K562 (cell line): ENCODE measurements around the gene TUBGCP6. TPM values are rescaled to one million over a fixed set of nuclear protein-coding genes. Genes with fewer than 3 reads are reported as not detected.

Experiments
- CAMTA2 ChIP-seq: fragments of 250-450 bp; sonication (Bioruptor Pico); conservative IDR thresholded peaks from 2 replicates; pipeline ENCODE4 v1.5.1; 2022
- polyA plus RNA-seq, 8 experiments: library from polyadenylated mRNA; depleted of rRNA in 4 of 8; stranded (reverse) in 5 of 8; unstranded in 3 of 8; fragments of >200 nt; fragmentation: Nextera tagmentation in 2 of 8; fragmentation: Illumina TruSeq in 1 of 8; extraction: Ambion mirVana in 2 of 8; extraction: Trizol in 1 of 8; gene quantifications; 2 replicates each; pipeline versions ENCODE4 v1.2.1 to v1.2.3, GENCODE V29; 2011 to 2014; ENCODE audit warnings: inconsistent platforms in 1 of 8, missing spikeins in 1 of 8
- total RNA-seq, 7 experiments: library from RNA; depleted of rRNA in 6 of 7; stranded (reverse); fragments of >200 nt in 6 of 7; fragmentation: Illumina TruSeq in 2 of 7; extraction: Trizol in 2 of 7; gene quantifications; 2 replicates each; pipeline versions ENCODE4 v1.2.1 to v1.2.3, GENCODE V29; 2011 to 2021; ENCODE audit warnings: low replicate concordance in 1 of 7
- TF ChIP-seq, protein P1 (sequence below): fragments of 450-650 bp; IDR thresholded peaks from 2 replicates; pipeline ENCODE4 v1.6.1; 2017; ENCODE audit warnings: antibody characterized with exemption
- TF ChIP-seq, protein P2 (sequence below): fragments of 200-600 bp; sonication (generic); IDR thresholded peaks from one replicate; pipeline ENCODE4 v1.6.1; 2012; ENCODE audit warnings: mild to moderate bottlenecking, low read depth, low read length, inconsistent platforms
- TF ChIP-seq, protein P3 (sequence below): sonication (generic); formaldehyde crosslinking; IDR thresholded peaks from 2 replicates; pipeline ENCODE4 v1.8.1; 2023; ENCODE audit warnings: mild to moderate bottlenecking, missing genetic modification reagents

The TUBGCP6 gene
- total and polyA plus RNA-seq, 9 of the 15 experiments (the other 6 are each of a cell fraction or from before 2014, with no cell fraction given): 0.76 to 33.0 (median 10.1) TPM

DNA sequence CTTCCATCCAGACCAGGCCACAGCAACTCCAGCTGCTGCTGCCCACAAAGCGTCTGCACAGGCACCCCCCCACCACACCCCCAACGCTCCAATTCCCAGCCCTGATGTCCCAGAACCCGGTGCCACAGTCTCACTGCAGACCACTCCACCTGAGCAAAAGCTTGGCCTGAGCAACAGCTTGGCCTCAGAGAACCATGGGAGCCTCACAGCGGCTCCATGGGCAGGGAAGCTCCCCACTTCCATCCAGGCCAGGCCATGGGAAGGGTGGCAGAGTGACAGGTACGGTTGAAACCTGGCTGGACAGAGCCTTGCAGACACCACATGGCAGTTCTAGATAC, 49.5 kb upstream of the TUBGCP6 start (continued):
- TF ChIP-seq, protein P1, sequence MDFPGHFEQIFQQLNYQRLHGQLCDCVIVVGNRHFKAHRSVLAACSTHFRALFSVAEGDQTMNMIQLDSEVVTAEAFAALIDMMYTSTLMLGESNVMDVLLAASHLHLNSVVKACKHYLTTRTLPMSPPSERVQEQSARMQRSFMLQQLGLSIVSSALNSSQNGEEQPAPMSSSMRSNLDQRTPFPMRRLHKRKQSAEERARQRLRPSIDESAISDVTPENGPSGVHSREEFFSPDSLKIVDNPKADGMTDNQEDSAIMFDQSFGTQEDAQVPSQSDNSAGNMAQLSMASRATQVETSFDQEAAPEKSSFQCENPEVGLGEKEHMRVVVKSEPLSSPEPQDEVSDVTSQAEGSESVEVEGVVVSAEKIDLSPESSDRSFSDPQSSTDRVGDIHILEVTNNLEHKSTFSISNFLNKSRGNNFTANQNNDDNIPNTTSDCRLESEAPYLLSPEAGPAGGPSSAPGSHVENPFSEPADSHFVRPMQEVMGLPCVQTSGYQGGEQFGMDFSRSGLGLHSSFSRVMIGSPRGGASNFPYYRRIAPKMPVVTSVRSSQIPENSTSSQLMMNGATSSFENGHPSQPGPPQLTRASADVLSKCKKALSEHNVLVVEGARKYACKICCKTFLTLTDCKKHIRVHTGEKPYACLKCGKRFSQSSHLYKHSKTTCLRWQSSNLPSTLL: no peak
- TF ChIP-seq, protein P2, sequence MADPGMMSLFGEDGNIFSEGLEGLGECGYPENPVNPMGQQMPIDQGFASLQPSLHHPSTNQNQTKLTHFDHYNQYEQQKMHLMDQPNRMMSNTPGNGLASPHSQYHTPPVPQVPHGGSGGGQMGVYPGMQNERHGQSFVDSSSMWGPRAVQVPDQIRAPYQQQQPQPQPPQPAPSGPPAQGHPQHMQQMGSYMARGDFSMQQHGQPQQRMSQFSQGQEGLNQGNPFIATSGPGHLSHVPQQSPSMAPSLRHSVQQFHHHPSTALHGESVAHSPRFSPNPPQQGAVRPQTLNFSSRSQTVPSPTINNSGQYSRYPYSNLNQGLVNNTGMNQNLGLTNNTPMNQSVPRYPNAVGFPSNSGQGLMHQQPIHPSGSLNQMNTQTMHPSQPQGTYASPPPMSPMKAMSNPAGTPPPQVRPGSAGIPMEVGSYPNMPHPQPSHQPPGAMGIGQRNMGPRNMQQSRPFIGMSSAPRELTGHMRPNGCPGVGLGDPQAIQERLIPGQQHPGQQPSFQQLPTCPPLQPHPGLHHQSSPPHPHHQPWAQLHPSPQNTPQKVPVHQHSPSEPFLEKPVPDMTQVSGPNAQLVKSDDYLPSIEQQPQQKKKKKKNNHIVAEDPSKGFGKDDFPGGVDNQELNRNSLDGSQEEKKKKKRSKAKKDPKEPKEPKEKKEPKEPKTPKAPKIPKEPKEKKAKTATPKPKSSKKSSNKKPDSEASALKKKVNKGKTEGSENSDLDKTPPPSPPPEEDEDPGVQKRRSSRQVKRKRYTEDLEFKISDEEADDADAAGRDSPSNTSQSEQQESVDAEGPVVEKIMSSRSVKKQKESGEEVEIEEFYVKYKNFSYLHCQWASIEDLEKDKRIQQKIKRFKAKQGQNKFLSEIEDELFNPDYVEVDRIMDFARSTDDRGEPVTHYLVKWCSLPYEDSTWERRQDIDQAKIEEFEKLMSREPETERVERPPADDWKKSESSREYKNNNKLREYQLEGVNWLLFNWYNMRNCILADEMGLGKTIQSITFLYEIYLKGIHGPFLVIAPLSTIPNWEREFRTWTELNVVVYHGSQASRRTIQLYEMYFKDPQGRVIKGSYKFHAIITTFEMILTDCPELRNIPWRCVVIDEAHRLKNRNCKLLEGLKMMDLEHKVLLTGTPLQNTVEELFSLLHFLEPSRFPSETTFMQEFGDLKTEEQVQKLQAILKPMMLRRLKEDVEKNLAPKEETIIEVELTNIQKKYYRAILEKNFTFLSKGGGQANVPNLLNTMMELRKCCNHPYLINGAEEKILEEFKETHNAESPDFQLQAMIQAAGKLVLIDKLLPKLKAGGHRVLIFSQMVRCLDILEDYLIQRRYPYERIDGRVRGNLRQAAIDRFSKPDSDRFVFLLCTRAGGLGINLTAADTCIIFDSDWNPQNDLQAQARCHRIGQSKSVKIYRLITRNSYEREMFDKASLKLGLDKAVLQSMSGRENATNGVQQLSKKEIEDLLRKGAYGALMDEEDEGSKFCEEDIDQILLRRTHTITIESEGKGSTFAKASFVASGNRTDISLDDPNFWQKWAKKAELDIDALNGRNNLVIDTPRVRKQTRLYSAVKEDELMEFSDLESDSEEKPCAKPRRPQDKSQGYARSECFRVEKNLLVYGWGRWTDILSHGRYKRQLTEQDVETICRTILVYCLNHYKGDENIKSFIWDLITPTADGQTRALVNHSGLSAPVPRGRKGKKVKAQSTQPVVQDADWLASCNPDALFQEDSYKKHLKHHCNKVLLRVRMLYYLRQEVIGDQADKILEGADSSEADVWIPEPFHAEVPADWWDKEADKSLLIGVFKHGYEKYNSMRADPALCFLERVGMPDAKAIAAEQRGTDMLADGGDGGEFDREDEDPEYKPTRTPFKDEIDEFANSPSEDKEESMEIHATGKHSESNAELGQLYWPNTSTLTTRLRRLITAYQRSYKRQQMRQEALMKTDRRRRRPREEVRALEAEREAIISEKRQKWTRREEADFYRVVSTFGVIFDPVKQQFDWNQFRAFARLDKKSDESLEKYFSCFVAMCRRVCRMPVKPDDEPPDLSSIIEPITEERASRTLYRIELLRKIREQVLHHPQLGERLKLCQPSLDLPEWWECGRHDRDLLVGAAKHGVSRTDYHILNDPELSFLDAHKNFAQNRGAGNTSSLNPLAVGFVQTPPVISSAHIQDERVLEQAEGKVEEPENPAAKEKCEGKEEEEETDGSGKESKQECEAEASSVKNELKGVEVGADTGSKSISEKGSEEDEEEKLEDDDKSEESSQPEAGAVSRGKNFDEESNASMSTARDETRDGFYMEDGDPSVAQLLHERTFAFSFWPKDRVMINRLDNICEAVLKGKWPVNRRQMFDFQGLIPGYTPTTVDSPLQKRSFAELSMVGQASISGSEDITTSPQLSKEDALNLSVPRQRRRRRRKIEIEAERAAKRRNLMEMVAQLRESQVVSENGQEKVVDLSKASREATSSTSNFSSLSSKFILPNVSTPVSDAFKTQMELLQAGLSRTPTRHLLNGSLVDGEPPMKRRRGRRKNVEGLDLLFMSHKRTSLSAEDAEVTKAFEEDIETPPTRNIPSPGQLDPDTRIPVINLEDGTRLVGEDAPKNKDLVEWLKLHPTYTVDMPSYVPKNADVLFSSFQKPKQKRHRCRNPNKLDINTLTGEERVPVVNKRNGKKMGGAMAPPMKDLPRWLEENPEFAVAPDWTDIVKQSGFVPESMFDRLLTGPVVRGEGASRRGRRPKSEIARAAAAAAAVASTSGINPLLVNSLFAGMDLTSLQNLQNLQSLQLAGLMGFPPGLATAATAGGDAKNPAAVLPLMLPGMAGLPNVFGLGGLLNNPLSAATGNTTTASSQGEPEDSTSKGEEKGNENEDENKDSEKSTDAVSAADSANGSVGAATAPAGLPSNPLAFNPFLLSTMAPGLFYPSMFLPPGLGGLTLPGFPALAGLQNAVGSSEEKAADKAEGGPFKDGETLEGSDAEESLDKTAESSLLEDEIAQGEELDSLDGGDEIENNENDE: no peak
- TF ChIP-seq, protein P3, sequence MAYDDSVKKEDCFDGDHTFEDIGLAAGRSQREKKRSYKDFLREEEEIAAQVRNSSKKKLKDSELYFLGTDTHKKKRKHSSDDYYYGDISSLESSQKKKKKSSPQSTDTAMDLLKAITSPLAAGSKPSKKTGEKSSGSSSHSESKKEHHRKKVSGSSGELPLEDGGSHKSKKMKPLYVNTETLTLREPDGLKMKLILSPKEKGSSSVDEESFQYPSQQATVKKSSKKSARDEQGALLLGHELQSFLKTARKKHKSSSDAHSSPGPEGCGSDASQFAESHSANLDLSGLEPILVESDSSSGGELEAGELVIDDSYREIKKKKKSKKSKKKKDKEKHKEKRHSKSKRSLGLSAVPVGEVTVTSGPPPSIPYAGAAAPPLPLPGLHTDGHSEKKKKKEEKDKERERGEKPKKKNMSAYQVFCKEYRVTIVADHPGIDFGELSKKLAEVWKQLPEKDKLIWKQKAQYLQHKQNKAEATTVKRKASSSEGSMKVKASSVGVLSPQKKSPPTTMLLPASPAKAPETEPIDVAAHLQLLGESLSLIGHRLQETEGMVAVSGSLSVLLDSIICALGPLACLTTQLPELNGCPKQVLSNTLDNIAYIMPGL (CRISPR knock-in tag): no peak
- no peak for TF ChIP-seq CAMTA2 (CRISPR knock-in tag)
